ENCODE results near the gene ASB1.

- TF ChIP-seq CTCF (IDR thresholded peaks at IDR 0.05; ENCODE audit: insufficient read depth, low read length), result no peak
- no peak for TF ChIP-seq SPI1 (IDR thresholded peaks at IDR 0.05; ENCODE audit: borderline replicate concordance, low read depth)
- no peak for TF ChIP-seq POLR2AphosphoS5 (IDR thresholded peaks at IDR 0.05; ENCODE audit: low read depth)
Observed at GRCh38 chr2:238489431-238489830, 62.7 kb downstream of the ASB1 start.

Data from HL-60 (cell line).